Motor neuron (in vitro differentiated cells): ENCODE measurements around the gene AZU1. TPM values are rescaled to one million over a fixed set of nuclear protein-coding genes. Genes with fewer than 3 reads are reported as not detected.
A peak's percentile ranks its signal among the peaks of the same experiment; 100 is the strongest.

ENCODE experiments used
- ATAC-seq, 8 experiments: fragments of 200-7000 bp; cut with Tn5 transposase; replicated peaks in 6 of 8; 2 replicates each; pipeline ENCODE4 v1.8.0; 2021; ENCODE audit warnings: mild to moderate bottlenecking in 8 of 8, moderate library complexity in 8 of 8
- H3K27ac ChIP-seq, 2 donors: fragments of 250-450 bp; sonication (Bioruptor Pico); 2 replicates each; pipeline ENCODE4 v1.9.0; 2021; ENCODE audit warnings: antibody characterized with exemption in 2 of 2, mild to moderate bottlenecking in 2 of 2, moderate library complexity in 1 of 2
- H3K4me1 ChIP-seq, 2 donors: fragments of 250-450 bp; sonication (Bioruptor Pico); replicated peaks in 1 of 2; 2 replicates each; pipeline ENCODE4 v1.6.1; 2021; ENCODE audit warnings: antibody characterized with exemption in 2 of 2, mild to moderate bottlenecking in 2 of 2, moderate library complexity in 1 of 2
- H3K4me3 ChIP-seq, 5 donors: fragments of 250-450 bp; sonication (Bioruptor Pico); 2 replicates each; pipeline ENCODE4 v1.9.0; 2021; ENCODE audit warnings: antibody characterized with exemption in 5 of 5, mild to moderate bottlenecking in 5 of 5, moderate library complexity in 4 of 5
- WGBS, 10 experiments: fragments of 450-650 bp; shearing (Covaris generic); methylation state at CpG; one replicate each; pipeline ENCODE4 v1.0.0; 2022; 5-methylcytosine and 5-hydroxymethylcytosine counted together
- in situ Hi-C, 9 experiments: fragments of 400-800 bp; cut with MboI; loops; one replicate each; pipeline ENCODE4 v1.15.0; 2021; ENCODE audit warnings: low sequenced_read_pairs in 9 of 9, low pct_unique_long_range_greater_than_20kb in 2 of 9; ENCODE audit not compliant: unreplicated experiment in 9 of 9
- total RNA-seq, 8 experiments: library from RNA; unstranded; fragments of 300-600 nt; gene quantifications; 2 replicates each; pipeline versions ENCODE4 v1.2.3 to v1.2.4, GENCODE V29; 2022

The AZU1 gene
- total RNA-seq, 8 experiments from 2014 or later = 0.24 to 1.4 (median 0.71) TPM; not detected in 2

GRCh38 chr19:800360-801029, 27.1 kb upstream of the AZU1 start:
- in situ Hi-C loops = no loop called here
- Histone ChIP-seq H3K4me3 (peak overlapping the region in 1 of 5 donors; percentile 100), H3K27ac (no peak overlapping the region), H3K4me1 (peaks cover 34 to 43% of the 10 kb centered on the region in 2 donors)
- WGBS, 10 experiments = 22 to 94% (median 80%) methylated on average over 3 to 8 of the region's 17 CpGs; no CpG with 5 or more reads in 6 of the 10 experiments
- ATAC-seq = no peak

GRCh38 chr19:801030-801860, 26.4 kb upstream of the AZU1 start:
- H3K27ac ChIP-seq = peak overlapping the region in 1 of 2 donors; percentile 35
- WGBS, 10 experiments = 7 to 100% (median 95%) methylated on average over 2 to 7 of the region's 29 CpGs; no CpG with 5 or more reads in 7 of the 10 experiments
- in situ Hi-C loops = no loop called here
- H3K4me1 ChIP-seq = peaks cover 34 to 42% of the 10 kb centered on the region in 2 donors
- H3K4me3 ChIP-seq = no peak overlapping the region
- ATAC-seq = no peak

DNA sequence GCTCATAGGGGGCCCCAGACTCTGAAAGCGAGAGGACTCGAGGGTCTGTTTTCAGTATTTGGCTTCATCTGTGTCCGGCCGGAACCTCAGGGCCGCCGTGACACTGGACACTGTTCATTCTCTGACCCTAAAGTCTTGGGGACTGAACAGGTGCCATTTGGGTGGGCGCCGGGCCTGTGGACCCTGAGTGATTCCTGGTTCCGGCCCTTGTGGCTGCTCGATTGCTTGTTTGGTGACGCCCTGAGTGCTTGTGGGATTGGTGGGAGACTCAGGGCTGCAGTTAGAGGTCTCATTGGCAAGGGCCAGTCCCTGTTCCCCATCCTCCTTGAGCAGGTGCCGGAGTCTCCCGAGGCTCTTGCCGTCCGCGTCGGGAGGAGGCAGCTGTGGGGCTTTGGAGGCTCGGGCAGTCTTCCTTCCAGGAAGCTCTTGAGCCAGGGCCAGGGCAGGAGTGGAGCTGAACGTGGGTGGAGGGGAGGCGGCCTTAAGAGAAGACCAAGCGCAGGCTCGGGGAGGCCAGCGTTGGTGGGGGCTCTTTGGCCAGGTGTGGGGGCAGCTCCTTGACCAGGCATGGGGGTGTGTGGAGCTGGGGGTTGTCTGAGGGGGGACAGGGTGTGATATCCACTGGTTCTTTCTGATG, 25.7 kb upstream of the AZU1 start:
- 29 to 100% (median 90%) methylated on average over 1 to 9 of the region's 23 CpGs; no CpG with 5 or more reads in 7 of the 10 experiments for WGBS, 10 experiments
- H3K4me3 ChIP-seq = no peak overlapping the region
- H3K4me1 ChIP-seq = peaks cover 34 to 41% of the 10 kb centered on the region in 2 donors
- H3K27ac ChIP-seq = peak overlapping the region in 1 of 2 donors; percentile 35
- no peak for ATAC-seq
- in situ Hi-C loops = no loop called here

DNA sequence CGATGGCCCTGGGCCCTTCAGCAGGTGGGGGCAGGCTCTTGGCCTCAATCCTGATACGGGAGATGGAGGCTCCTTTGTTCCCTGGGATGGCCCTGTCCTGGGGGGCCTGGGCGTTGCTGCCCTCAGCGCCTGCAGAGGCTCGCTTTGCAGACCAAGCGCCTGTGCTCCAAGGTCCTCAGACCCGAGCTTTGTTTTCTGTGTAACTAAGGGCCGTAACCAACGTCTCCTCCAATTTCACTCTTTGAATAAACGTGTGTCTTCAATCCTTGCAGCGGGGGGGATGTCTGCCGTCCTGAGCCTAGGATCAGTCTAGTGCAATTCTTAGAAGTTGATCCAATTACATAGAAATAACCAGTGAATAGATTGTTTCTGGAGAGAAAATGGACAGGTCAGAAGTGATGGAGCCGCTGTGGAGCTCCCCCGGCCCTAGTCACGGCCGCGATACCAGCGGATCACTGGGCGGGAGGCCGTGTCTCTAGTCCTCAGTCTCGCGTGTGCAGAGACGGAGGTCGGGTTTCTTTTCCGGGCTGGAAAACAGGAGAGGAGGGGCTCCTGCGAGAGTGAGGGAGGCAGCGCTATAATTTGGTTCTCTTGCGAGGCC, 25.0 kb upstream of the AZU1 start:
- in situ Hi-C loops = no loop called here
- WGBS, 10 experiments = 37 to 61% (median 46%) methylated on average over 3 to 8 of the region's 28 CpGs; no CpG with 5 or more reads in 4 of the 10 experiments
- no peak overlapping the region for H3K4me3 ChIP-seq
- peak in 3 of 8 experiments; percentile 1 to 27 (median 1) for ATAC-seq
- peak overlapping the region in 1 of 2 donors; percentile 35 for H3K27ac ChIP-seq
- H3K4me1 ChIP-seq = peaks cover 34 to 41% of the 10 kb centered on the region in 2 donors

DNA sequence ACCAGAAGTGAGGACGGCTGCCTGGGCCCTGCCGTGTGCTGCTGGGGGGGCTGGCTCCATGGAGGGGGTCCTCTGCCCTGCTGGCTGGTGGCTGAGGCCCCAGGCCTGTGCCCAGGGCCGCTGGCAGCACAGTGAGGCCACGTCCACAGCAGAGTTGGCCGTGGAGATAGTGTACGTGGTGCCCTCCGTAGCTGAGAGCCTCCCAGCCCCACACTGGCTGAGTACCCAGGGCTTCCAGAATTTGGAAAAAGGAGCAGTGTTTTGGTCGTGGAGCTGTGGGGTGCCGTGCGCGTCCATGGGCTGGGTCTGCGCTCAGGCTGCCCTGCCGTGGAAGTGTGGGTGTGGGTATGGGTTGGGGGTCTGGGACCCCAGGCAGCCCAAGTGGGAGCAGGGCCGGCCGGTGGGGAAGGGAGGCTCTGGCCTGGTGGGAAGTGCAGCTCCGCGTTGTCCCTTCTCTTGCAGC, 24.5 kb upstream of the AZU1 start:
- ATAC-seq = peak in 2 of 8 experiments; percentile 1 to 4
- H3K4me1 ChIP-seq = peaks cover 34 to 41% of the 10 kb centered on the region in 2 donors
- no peak overlapping the region for H3K27ac ChIP-seq
- in situ Hi-C loops = no loop called here
- no peak overlapping the region for H3K4me3 ChIP-seq
- whole genome bisulfite sequencing, 10 experiments = 80 to 100% (median 88%) methylated on average over 1 to 4 of the region's 17 CpGs; no CpG with 5 or more reads in 4 of the 10 experiments

- H3K4me1 ChIP-seq = peaks cover 31 to 41% of the 10 kb centered on the region in 2 donors
- WGBS, 10 experiments = 93 to 100% (median 100%) methylated on average over 2 to 11 of the region's 31 CpGs; no CpG with 5 or more reads in 3 of the 10 experiments
- peak in 3 of 8 experiments; percentile 0 to 9 (median 6) for ATAC-seq
- H3K4me3 ChIP-seq = no peak overlapping the region
- in situ Hi-C loops = no loop called here
- H3K27ac ChIP-seq = no peak overlapping the region
These were observed 23.8 kb upstream of the AZU1 start for GRCh38 chr19:803686-804418.

DNA sequence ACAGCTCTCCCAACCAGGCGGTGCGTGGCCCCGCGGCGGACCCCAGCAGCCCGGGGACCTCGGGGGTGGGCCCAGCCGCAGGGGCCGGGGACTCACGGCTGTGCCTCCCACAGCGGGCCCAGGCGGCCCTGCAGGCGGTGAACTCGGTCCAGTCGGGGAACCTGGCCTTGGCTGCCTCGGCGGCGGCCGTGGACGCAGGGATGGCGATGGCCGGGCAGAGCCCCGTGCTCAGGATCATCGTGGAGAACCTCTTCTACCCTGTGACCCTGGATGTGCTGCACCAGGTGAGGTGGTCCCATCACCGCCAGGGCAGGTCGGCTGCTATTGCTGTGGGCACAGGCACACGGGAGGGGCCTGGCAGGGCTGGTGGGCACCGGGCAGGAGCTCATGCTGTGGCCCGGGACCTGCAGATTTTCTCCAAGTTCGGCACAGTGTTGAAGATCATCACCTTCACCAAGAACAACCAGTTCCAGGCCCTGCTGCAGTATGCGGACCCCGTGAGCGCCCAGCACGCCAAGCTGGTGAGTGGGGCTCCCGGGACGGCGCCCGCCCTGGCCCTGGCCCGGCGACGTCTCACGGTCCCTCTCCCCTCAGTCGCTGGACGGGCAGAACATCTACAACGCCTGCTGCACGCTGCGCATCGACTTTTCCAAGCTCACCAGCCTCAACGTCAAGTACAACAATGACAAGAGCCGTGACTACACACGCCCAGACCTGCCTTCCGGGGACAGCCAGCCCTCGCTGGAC, 23.0 kb upstream of the AZU1 start:
- Histone ChIP-seq H3K4me1 (peaks cover 24 to 36% of the 10 kb centered on the region in 2 donors), H3K4me3 (no peak overlapping the region), H3K27ac (no peak overlapping the region)
- 60 to 100% (median 83%) methylated on average over 1 to 8 of the region's 53 CpGs; no CpG with 5 or more reads in 6 of the 10 experiments for WGBS, 10 experiments
- in situ Hi-C loops = no loop called here
- peak in 4 of 8 experiments; percentile 5 to 18 (median 10) for ATAC-seq

DNA sequence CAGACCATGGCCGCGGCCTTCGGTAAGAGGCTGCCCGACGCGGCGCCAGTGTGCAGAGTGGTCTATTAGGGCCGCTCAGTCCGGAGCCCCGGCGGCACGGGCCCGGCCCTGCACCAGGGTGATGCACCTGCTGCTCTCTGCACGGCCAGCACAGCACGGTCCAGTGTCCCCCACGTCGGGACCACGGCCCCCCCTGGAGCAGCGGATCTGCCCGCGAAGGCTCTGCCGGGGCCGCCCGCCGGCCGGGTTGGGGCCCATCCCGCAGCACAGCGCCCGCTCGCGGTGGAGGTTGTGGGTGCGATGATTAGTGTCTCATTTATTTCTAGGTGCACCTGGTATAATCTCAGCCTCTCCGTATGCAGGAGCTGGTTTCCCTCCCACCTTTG, 22.5 kb upstream of the AZU1 start:
- ATAC-seq = peak in 4 of 8 experiments; percentile 5 to 13 (median 9)
- Histone ChIP-seq H3K27ac (no peak overlapping the region), H3K4me3 (no peak overlapping the region), H3K4me1 (peaks cover 18 to 31% of the 10 kb centered on the region in 2 donors)
- in situ Hi-C loops = no loop called here
- WGBS, 10 experiments = 100% methylated on average over 2 to 6 of the region's 33 CpGs; no CpG with 5 or more reads in 8 of the 10 experiments

GRCh38 chr19:805600-806550, 21.8 kb upstream of the AZU1 start:
- no peak overlapping the region for H3K27ac ChIP-seq
- no peak overlapping the region for H3K4me3 ChIP-seq
- peaks cover 16 to 24% of the 10 kb centered on the region in 2 donors for H3K4me1 ChIP-seq
- in situ Hi-C loops = no loop called here
- 95 to 100% (median 95%) methylated on average over 5 to 43 of the region's 93 CpGs; no CpG with 5 or more reads in 7 of the 10 experiments for WGBS, 10 experiments
- peak in 5 of 8 experiments; percentile 2 to 17 (median 10) for ATAC-seq

DNA sequence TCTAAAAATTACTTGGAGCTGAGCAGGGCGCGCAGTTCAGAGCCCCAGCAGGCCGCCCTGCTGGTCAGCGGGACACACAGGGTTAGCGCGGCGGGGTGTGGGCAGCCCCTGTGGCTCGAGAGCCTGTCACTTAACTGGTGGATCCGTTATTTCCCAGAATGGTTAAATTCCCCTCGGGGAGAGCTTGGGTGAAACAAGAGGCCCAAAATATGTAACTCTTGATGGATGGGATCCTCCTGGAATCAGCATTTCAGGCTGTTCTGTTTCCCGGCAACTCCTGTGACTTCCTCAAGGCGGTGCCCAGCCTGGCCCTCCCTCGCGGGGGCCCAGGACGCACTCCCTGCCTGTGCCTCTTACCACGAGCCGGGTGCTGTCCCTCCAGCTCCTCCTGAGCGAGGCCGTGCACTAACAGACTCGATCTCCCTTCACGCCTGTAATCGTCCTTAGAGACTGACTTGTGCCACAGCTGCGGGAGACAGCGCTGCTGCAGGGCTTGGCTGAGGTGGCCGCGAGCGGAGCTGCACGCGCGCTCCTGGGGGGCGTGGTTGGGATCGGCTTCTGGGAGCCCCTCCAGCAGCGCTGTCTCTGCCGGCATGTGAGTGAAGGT, 20.7 kb upstream of the AZU1 start:
- peaks cover 10 to 13% of the 10 kb centered on the region in 2 donors for H3K4me1 ChIP-seq
- in situ Hi-C loops = no loop called here
- 75 to 100% (median 90%) methylated on average over 2 to 27 of the region's 34 CpGs; no CpG with 5 or more reads in 2 of the 10 experiments for WGBS, 10 experiments
- ATAC-seq = no peak
- H3K4me3 ChIP-seq = no peak overlapping the region
- no peak overlapping the region for H3K27ac ChIP-seq
